Measurements from ENCODE around the gene DERL3. TPM values are rescaled to one million over a fixed set of nuclear protein-coding genes. Genes with fewer than 3 reads are reported as not detected.
"Not testable (repeated sequence)": the region's sequence is repeated elsewhere in the genome, so short reads cannot be mapped to it uniquely, and the experiment has no call there.

Gene DERL3
- total RNA-seq (2014; rRNA removed; shearing (Covaris generic)): 0.24 and 0.57 TPM in 2 replicates

DNA sequence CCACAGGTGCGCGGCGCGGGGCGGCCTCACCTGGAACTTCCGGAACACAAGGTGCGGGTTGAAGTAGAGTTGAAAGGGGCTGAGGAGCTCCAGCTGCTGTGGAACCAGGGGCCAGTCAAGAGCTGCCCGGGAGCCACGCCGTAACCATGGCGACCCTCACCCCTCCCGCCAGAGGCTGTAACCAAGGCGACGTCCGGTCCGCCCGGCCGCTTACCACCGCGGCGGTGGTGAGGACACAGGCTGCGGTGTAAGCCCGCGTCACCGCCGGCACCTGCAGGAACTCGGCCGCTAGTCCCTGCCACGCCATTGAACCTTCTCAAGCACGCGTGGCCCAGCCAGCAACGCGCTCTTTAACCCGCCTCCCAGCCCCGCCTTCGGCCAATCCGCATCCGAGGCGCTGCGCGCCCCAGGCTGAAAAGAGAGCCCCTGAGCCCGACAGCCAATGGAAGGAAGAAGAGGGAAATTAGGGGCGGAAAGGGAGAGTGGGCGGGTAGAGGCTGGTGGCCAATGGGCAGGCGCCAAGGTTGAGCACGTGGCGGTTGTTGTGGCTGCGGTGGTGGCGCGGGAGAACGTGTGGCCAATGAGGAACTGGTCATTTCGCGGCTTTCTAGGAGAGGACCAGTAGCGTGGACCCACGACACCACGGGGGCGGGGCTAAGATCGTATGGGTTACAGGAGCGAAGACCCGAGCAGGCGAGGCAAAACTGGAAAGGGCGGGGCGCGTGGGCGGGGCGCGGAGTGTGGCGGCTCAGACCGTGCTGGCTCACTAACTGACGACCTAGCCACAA lies at the start of gene DERL3:
DERL3 (minus strand) TSS at position 326 of the 788 bp plus-strand sequence; CDS start at position 307, 19 bp downstream.
- peak; percentile 99 for DNase-seq (ENCODE audit: low read depth)

- no peak for DNase-seq (ENCODE audit: low read depth)
These were observed 45.3 kb upstream of the DERL3 start for GRCh38 chr22:23884140-23884539.

DNA sequence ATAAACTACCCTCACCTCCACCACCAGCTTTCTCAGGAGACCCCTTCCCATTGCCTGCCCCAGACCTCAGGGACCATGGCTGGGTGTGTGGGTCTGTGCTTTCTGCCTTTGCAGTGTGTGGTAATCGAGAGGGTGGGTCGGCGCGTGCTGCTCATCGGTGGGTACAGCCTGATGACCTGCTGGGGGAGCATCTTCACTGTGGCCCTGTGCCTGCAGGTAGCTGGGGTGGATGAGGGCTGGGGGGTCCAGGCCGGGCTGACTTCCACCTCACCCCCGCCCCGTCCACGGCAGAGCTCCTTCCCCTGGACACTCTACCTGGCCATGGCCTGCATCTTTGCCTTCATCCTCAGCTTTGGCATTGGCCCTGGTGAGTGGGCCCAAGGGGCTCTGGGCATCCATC lies 44.9 kb upstream of the DERL3 start:
- no peak for DNase-seq (ENCODE audit: low read depth)

DNA sequence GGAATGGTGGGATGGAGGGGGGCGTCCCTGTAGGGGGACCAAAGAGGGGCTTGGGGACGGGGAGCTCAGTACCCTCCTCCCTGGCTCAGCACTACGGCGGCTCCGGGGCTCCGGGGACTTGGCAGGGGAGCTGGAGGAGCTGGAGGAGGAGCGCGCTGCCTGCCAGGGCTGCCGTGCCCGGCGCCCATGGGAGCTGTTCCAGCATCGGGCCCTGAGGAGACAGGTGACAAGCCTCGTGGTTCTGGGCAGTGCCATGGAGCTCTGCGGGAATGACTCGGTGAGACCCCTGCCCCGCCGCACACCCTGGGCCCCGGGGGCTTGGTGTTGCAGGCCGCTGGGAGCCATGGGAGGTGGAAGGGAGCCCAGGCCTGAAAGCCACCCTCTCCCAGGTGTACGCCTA lies 43.6 kb upstream of the DERL3 start:
- DNase-seq (ENCODE audit: low read depth): no peak

GRCh38 chr22:23878219-23878618 lies 39.4 kb upstream of the DERL3 start:
- DNase-seq (ENCODE audit: low read depth): no peak

- no peak for DNase-seq (ENCODE audit: low read depth)
These were observed 38.8 kb upstream of the DERL3 start for GRCh38 chr22:23877566-23877965.

GRCh38 chr22:23875801-23876200 lies 37.0 kb upstream of the DERL3 start:
- DNase-seq (ENCODE audit: low read depth): no peak

DNA sequence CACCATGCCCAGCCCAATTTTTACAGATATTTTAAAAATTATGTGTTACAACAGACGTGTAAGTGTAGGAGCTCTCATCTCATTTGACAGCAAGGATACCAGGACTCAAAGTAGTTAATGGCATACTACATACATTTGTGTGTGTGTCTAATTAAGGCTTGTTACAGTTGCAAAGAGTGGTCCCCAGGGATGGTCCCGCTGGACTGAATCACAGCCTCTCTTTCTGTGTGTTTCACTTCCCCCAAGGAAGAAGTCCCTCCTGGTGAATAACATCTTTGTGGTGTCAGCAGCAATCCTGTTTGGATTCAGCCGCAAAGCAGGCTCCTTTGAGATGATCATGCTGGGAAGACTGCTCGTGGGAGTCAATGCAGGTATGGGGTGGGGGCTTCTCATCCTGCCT lies 36.1 kb upstream of the DERL3 start:
- no peak for DNase-seq (ENCODE audit: low read depth)

DNA sequence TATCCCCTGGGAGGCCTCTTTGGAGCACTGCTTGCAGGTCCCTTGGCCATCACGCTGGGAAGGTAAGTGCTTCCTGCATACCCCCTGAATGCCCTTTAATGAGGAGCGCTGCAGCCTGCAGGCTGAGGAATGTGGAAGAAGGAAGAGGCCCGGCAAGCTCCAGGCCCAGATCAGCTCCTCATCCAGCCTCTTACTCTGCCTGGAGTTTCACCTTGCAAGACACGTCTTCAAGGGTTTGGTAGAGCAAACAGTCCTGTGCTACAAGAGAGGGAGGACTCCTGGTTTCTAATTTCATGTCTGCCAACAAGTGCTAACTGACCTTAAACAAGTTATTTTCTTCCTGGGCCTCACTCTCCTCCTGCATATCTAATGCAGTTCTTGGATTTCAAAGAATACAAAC lies 29.8 kb upstream of the DERL3 start:
- DNase-seq (ENCODE audit: low read depth): no peak

DNA sequence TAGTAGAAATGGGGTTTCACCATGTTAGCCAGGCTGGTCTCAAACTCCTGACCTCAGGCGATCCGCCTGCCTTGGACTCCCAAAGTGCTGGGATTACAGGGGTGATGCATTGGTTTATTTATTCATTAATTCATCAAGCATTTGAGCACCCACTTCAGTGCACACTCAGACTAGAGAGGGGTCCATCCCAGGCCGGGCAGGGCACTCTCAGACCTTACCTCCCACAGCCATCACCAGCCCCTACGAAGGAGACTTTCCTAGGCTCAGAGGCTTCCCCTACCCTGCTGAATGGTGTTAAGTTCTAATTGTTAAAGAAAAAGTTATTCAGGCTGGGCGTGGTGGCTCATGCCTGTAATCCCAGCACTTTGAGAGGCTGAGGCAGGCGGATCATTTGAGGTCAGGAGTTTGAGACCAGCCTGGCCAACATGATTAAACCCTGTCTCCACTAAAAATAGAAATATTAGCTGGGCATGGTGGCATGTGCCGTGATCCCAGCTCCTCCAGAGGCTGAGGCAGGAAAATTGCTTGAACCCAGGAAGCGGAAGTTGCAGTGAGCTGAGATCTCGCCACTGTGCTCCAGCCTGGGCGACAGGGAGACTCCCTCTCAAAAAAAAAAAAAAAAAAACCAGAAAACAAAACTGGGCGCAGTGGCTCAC lies 25.8 kb upstream of the DERL3 start:
- DNase-seq (ENCODE audit: low read depth): not testable (repeated sequence)

DNA sequence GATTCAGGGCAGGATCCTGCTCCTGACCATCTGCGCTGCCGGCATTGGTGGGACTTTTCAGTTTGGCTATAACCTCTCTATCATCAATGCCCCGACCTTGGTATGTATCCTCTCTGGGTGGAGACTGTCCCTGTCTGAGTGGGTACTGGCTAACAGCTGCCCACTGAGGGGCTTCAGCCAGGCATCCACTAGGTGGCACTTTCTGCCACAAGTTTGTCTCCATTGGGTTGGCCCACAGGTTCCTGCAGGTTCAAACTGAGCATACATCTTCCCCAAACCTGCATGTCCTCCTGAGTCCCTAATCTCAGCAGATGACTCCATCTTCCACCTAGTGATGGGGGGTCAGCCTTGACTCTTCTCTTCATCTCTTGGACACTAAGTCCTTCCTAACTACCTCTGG lies 23.3 kb upstream of the DERL3 start:
- peak; percentile 49 for DNase-seq (ENCODE audit: low read depth)

- not testable (repeated sequence) for DNase-seq (ENCODE audit: low read depth)
These were observed 21.4 kb upstream of the DERL3 start for GRCh38 chr22:23860187-23860586.

- no peak for DNase-seq (ENCODE audit: low read depth)
These were observed 20.4 kb upstream of the DERL3 start for GRCh38 chr22:23859201-23859600.

GRCh38 chr22:23858484-23858815 lies 19.6 kb upstream of the DERL3 start:
- DNase-seq (ENCODE audit: low read depth): no peak

GRCh38 chr22:23857606-23858483 lies 19.0 kb upstream of the DERL3 start, which contains the start of gene SLC2A11:
Gene SLC2A11 (plus strand): TSS chr22:23857875. CDS start chr22:23858000, 125 bp downstream.
- DNase-seq (ENCODE audit: low read depth): peak; percentile 99

DNA sequence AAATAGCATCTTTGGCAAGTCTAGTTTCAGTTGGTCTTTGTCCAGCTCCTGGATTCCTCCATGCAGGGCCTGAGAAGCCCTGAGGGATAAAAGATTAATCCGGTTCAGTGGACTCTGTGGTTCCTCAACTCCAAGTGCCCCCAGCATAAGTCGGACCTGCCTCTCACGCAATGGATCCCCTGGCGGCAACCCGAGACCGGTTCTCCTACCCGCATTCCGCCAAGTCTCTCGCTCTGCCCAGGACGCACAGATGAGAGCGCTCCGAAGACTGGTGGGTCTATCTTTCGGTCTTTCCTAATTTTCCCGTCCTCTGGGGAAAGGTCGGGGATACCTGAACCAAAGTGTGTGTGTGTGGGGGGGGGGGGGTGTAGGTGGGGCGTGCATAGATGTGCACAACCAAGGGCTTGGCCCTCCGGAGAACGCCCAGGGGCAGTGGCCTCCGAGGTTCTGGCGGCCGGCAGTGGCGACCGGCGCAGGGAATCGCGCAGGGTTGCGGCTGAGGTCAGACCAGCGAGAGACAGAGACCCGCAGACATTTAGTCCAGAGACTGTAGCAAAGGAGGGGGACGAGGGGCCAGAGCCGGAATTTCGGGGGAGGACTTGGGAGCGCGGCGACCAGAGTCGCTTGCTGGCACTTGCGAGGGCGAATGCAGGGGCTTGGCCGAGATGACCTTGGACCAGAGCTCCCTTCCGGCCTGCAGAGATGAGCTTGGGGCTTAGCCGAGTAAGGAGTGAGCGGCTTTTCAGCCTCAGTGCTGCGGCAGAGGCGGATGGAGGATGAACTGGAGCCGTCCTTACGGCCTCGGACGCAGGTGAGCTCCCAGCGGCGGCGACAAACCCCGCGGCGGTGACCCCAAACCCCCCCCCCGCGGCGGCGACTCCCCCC lies 18.2 kb upstream of the DERL3 start:
- DNase-seq (ENCODE audit: low read depth): peak; percentile 68

DNA sequence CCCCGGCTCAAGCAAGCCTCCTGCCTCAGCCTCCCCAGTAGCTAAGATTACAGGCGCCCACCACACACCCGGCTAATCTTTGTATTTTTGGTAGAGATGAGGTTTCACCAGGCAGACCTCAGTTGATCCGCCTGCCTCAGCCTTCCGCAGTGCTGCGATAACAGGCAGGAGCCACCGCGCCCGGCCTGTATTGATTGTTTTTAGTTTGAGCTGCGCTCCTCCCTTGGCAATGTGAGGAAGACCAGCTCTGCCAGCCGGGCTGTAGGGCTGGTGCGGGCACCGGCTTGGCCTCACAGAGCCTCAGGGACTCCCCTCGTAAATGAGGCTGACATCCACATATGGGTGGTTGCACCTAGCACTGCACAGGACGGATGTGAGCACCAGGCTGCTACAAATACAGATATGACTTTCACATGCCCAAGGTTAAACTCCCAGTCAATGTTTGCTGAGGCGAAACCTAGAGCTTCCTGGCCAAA lies 11.4 kb upstream of the DERL3 start:
- no peak for DNase-seq (ENCODE audit: low read depth)

- DNase-seq (ENCODE audit: low read depth): peak; percentile 79
These were observed 10.5 kb upstream of the DERL3 start for GRCh38 chr22:23849009-23850006.

DNA sequence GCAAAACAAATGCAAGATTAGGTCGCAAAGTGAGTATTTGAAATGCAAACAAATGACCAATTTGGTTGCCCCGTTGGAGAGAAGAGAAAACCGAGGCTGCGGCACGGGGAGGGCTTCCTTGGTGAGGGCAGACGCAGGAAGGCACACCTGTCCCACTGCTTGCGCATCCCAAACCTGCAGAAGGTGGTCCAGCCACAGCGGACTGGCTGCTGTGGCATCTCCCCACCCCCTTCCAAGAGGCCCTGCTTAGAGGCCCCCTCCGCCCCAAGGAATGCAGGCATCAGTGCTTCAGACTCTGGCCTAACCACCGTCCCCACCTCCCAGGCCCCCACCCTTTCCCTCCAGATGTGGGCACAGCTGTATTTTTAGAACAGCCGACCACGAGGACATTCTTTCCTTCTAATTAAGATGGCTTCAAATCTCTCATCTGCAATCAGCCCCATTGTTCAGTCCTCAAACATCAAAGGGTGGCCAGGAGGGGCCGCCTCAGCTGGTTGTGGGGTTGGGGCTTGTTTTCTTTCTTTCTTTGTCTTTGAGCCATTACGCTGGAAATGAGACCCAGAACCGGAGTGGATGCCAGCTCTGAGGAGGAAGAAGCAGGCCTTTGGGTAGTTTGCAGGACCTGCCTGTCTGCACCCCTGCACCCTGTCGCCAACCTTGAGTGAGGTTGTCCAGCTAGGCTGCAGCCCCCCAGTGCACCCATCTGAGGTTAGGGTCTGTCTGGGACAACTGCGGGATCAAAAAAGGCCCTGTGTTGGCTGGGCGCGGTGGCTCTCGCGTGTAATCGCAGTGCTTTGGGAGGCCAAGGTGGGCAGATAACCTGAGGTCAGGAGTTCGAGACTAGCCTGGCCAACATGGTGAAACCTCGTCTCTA lies 9.4 kb upstream of the DERL3 start:
- no peak for DNase-seq (ENCODE audit: low read depth)

All from Daoy (cell line).